Activated CD8-positive, alpha-beta memory T cell treated with anti-CD3 and anti-CD28 coated beads for 4 hours (primary cell): Measurements from ENCODE around the gene SLC9B1.
"Not testable (repeated sequence)": the region's sequence is repeated elsewhere in the genome, so short reads cannot be mapped to it uniquely, and the experiment has no call there.

Source experiments
- DNase-seq, 2 donors: peaks; one replicate each; pipeline ENCODE4 v3.0.0-alpha.2; 2020; ENCODE audit warnings: low read depth in 2 of 2

SLC9B1 gene

DNA sequence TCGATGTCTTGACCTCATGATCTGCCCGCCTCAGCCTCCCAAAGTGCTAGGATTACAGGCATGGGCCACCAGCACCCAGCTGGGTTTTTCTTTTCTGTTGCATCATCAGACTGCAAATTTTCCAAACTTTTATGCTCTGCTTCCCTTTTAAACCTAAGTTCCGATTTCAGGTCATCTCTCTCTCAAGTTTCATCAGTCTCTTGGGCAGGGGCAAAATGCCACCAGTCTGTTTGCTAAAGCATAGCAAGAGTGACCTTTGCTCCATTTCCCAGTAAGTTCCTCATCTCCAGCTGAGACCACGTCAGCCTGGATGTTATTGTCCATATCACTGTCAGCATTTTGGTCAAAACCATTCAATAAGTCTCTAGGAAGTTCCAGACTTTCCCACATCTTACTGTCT, 141.2 kb downstream of the SLC9B1 start:
- DNase-seq: not testable (repeated sequence)

DNA sequence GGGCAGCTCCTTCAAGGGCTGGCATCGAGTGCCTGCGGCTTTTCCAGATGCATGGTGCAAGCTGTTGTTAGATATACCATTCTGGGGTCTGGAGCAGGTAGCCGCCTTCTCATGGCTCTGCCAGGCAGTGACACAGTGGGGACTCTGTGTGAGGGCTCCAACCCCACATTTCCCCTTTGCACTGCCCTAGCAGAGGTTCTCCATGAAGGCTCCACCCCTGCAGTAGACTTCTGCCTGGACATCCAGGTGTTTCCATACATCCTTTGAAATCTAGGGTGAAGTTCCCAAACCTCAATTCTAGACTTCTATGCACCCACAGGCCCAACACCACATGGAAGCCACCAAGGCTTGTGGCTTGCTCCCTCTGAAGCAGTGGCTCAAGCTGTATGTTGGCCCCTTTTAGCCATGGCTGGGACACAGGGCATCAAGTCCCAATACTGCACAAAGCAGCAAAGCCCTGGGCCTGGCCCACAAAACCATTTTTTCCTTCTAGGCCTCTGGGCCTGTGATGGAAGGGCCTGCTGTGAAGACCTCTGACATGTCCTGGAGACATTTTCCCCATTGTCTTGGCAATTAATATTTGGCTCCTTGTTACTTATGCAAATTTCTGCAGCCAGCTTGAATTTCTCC, 141.9 kb downstream of the SLC9B1 start:
- DNase-seq: not testable (repeated sequence)

DNA sequence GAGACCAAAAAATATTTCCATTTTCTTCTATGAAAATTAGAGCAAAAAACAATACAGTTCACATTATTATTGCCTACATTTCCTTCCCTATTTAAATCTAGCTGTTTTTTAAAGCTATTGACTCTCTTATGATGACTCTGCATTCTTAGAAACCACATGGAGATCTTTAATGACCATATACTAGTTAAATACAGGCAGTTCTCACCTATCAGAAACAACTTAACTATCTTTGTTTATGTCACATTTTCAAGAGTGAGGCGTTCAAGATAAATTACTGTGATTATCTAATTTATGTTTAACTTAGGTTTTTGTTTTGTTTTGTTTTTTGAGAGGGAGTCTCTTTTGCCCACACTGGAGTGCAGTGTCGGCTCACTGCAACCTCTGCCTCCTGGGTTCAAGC, 147.7 kb downstream of the SLC9B1 start:
- DNase-seq: no peak

DNA sequence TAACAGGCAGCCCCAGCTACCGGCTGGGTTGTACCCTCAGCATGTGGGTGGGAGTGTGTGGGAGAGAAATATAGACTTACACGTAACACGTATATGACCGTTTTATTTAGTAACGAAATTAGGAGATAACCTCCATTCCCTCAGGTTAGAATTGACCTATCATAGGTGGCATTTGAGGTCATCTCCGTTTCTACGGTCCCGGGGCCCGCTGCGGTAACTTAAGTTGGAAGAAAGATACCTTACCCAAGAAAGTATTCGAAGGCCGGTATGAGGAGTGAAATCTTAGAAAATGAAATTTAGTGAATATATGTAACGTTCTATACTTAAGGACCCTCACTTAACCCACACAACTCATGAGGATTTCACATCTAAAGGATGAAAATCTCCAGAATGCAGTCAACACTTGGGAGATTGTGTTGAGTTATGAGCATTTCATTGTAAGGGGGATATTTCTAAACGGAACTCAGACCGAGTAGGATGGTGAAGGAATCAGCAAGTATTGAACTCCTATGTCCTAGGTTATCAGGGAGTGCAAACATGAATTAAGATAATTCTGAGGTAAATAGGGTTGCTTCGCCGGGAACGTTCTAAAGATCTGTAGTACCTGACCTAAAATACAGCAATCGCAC, 149.8 kb downstream of the SLC9B1 start:
- DNase-seq: peak; percentile 41 to 68

DNA sequence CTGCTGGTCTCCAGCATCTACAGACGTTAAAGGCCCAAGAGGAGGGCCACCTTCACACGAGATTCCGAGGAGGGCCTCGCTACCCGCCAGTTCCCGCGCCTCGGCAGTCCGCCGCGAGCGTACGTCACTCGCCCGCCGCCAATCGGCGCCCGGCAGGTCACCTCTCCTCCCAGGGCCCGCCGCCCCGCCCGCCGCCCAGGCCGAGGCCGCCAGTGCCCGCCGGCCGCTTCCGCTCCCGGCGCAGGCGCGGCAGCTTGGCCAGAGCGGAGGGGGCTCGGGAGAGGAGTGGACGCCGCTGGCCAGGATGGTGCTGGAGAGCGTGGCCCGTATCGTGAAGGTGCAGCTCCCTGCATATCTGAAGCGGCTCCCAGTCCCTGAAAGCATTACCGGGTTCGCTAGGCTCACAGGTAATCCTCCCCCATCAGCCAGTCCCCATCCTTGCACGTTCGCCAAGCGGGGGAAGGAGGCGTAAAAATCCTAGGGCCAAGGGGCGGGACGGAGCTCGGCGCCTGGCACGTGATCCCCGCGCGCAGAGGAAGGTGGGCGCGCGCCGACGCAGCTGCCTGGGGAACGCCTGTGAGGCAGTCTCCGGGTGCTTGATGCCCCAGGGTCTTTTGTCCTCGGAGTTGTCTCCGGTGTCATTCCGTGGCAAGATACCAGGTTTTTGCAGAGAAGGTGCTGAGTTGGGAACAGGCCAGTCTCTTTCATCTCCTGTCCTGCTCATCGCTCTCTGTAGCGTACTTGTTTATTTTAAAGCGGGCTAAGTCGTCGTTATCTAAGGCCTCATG, 150.5 kb downstream of the SLC9B1 start, which contains the start of gene CISD2:
CISD2 (plus strand) TSS at position 212 of the 788 bp plus-strand sequence; CDS start at position 305, 93 bp downstream.
- DNase-seq: peak; percentile 85

DNA sequence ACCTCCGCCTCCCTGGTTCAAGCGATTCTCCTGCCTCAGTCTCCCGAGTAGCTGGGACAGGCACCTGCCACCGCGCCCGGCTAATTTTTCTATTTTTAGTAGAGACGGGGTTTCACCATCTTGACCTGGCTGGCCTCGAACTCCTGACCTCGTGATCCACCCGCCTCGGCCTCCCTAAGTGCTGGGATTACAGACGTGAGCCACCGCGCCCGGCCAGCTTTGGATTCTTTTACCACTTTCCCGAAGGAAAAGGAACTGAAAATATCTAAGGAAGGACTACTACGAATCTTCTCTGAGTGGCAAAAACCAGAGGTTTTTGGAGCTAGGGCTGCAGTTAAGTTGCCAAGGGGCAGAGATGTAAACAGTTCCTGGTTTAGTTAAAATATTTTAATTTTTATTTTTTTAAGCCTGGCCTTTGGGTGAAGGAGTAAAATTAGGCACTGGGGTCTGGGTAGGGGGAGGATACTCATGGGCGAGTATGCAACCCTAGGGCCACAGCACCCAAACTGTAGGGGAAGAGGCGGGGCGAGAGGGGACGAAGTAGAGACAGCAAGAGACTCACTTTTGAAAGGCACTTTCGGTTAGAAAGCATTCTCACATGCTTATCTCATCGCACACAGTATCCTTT, 151.2 kb downstream of the SLC9B1 start:
- no peak for DNase-seq

DNA sequence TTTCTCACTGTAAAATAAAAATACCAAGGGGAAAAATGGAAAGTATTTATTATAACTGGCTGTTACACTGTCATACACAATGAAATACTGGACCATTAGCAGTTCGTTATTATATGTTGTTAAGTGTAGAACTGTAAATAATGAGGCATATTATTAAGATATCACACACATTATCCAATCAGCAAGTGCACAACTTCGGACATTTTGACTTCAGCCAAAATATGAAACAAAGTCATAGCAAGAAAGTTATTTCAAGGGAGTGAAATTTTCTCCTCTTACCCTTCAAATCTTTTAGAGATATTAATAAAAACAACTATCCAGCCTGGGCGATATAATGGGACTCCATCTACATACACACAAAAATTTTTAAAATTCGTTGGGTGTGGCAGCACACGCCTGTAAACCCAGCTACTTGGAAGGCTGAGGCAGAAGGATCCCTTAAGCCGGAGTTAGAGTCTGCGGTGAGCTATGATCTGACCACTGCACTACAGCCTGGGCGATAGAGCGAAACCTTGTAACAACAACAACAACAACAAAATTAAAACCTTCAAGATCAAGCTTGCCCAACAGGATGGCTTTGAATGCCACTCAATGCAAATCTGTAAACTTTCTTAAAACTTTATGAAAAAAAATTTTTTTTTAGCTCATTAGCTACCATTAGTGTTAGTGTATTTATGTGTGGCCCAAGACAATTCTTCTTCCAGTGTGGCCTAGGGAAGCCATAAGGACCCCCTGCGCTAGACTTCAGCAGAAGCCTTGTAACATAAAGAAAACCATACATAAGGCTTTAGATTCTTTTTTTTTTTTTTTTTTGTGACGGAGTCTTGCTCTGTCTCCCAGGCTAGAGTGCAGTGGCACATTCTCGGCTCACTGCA, 152.0 kb downstream of the SLC9B1 start:
- no peak for DNase-seq

DNA sequence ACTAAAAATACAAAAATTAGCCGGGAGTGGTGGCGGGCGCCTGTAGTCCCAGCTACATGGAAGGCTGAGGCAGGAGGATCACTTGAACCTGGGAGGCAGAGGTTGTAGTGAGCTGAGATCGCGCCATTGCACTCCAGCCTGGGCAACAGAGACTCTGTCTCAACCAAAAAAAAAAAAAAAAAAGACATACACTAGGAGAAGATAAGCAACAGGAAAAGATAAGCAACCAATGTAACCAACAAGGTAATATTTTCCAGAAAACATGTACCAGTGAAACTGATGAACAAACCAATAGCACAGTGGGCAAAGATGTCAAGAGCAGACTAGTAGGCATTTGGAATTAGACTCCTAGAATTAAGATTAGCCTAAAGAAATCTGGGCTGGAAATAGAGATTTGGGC, 154.2 kb downstream of the SLC9B1 start:
- DNase-seq: not testable (repeated sequence)

DNA sequence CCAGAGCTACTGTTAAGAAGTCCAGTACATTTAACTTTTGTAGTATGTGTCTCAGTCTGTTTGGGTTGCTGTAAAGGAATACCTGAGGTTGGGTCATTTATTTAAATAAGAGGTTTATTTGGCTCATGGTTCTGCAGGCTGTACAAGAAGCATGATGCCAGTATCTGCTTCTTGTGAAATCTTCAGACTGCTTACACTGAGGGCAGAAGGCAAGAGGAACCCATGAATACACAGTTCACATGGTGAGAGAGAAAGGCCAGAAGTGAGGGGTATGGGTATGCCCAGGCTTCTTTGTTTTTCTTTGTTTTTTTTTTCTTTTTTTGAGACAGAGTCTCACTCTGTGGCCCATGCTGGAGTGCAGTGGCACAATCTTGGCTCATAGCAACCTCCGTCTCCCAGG, 156.8 kb downstream of the SLC9B1 start:
- DNase-seq: no peak

DNA sequence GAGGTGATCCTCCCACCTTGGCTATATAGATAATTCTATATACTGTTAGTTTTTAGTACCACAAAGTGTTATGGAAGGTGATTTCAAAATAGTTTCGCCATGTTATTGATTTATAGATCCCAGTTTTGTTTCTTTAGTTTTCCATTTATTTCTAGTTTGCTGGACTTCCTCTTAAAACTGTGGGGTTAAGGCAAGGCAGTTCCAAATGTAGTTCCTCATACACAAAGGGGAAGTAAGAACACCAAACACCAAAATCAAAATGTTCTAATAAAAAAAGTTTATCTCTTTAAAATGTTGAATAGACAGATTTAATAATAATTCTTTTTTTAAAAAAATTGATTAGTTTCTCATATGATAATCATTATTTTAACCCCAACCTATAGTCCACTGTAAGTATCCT, 157.5 kb downstream of the SLC9B1 start:
- DNase-seq: no peak

DNA sequence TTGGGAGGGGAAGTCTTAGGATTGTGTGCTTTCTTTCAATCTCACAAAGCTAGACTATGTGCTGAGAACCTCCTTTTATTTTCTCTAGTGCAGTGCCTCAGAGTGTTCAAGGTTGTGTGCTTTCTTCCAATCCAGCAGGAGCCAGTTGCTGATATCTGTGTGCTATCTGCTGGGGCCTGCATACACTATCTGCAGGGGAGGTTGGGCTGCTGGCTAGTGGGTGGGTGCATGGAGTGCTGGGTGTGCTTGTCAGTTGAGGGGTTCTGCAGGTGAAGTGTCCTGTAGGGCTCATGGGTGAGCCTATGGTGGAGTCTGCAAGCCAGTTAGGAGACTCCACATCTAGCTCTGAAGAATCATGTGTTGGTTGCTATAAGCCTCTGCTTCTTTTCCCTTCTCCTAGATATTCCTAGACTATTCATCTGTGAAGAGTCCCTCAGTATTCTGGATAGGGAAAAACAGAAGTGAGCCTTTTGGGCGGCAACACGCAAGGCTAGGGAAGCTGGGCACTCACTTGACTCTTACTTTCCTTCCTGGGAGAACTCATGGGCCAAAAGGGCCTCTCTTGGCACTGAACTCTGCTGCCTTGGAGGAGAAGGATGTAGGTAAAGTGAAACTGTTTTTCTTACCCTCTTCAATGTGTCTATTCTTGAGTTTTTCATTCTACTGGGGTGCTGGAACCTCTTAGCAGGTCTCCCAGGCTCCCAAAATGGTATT, 158.7 kb downstream of the SLC9B1 start:
- DNase-seq: no peak

DNA sequence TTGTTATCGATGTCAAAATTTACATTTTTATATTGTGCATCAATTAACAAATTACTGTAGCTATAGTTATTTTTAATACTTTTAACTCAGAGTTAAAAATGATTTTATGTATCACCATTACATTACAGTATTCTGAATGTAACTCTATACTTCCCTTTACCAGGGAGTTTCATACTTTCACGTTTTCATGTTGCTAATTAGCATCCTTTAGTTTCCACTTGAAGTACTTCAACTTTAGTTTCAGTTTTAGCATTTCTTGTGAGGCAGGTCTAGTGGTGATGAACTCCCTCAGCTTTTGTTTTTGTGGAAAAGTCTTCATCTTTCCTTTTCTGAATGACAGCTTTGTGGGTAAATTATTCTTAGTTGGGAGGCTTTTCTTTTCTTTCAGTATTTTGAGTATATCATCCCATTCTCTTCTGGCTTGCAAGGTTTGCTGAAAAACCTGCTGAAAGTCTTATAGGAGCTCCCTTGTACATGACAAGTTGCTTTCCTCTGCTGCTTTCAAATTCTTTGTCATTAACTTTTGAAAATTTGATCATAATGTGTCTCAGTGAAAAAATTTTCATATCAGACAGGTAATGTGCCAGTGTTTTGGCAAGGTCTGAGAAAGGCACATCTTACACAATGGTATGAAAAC, 160.6 kb downstream of the SLC9B1 start:
- no peak for DNase-seq
